Astrocyte (in vitro differentiated cells and primary cell): ENCODE data around the gene ILKAP.

Experiments
- CTCF ChIP-seq: IDR thresholded peaks from 2 replicates; pipeline ENCODE4 v1.5.1; 2011; ENCODE audit warnings: low read depth, mild to moderate bottlenecking, inconsistent platforms, low read length, moderate library complexity; ENCODE audit not compliant: insufficient read depth
- EZH2 ChIP-seq: IDR thresholded peaks from 2 replicates; pipeline ENCODE4 v1.6.1; 2012; ENCODE audit warnings: mild to moderate bottlenecking, low read length, inconsistent platforms; ENCODE audit not compliant: insufficient read depth

- TF ChIP-seq CTCF (no peak), EZH2 (no peak)
These were observed 21.1 kb downstream of the ILKAP start for GRCh38 chr2:238182362-238182761.
